Activated T-helper 2 cell treated with anti-CD3 and anti-CD28 coated beads, Interferon-gamma antibody, Interleukin-2, Interleukin-4, amounts not matched to agents 10 μg/mL and 5 μg/mL and 100 μg/mL, durations not matched to agents 14 hours and 24 hours and 36 hours (primary cell): ENCODE data around the gene TMC2. TPM values are rescaled to one million over a fixed set of nuclear protein-coding genes. Genes with fewer than 3 reads are reported as not detected.
A peak's percentile ranks its signal among the peaks of the same experiment; 100 is the strongest.

Experiments used
- DNase-seq: peaks from one replicate; pipeline ENCODE4 v3.0.0; 2021; ENCODE audit warnings: low spot score
- H3K27ac Mint-ChIP-seq: one replicate; pipeline ENCODE4 v1.8.0; 2021; ENCODE audit warnings: mixed read lengths
- H3K27me3 Mint-ChIP-seq: one replicate; pipeline ENCODE4 v1.8.0; 2021; ENCODE audit warnings: low read depth, mixed read lengths
- H3K36me3 Mint-ChIP-seq: one replicate; pipeline ENCODE4 v1.8.0; 2021; ENCODE audit warnings: low read depth, mixed read lengths
- H3K4me1 Mint-ChIP-seq: one replicate; pipeline ENCODE4 v1.8.0; 2021; ENCODE audit warnings: low read depth, mixed read lengths
- H3K4me3 Mint-ChIP-seq: one replicate; pipeline ENCODE4 v1.8.0; 2021; ENCODE audit warnings: low read depth, mild to moderate bottlenecking, moderate library complexity, mixed read lengths
- H3K9me3 Mint-ChIP-seq: one replicate; pipeline ENCODE4 v1.8.0; 2021; ENCODE audit warnings: mixed read lengths
- intact Hi-C: fragments of 100-400 bp; cut with micrococcal nuclease; formaldehyde crosslinking; loops from one replicate; pipeline ENCODE4 v1.15.1; 2023
- total RNA-seq: library from RNA; stranded (reverse); gene quantifications from 2 replicates; pipeline ENCODE4 v1.2.3, GENCODE V29; 2022

TMC2 gene
- total RNA-seq, 1 donor from 2014 or later, result not detected

DNA sequence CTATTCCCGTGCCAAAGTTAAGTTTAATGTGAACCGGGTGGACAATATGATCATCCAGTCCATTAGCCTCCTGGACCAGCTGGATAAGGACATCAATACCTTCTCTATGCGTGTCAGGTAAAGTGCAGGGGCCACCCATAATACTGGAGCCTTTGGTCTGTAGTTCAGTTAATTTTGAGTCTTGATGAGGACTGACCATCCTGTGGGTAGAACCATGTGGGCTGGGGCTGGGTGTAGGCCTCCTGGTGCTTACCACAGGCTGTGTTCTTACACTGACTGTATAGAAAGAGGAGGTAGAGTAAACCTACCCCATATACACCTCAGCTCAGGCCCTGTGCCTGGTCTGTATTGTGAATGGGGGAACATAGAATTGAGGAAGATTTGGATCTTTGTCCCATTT lies 118.5 kb downstream of the TMC2 start:
- H3K27ac Mint-ChIP-seq, result peak overlapping the region; percentile 65
- peak overlapping the region; percentile 83 for H3K4me3 Mint-ChIP-seq
- DNase-seq, result no peak
- no peaks in the 10 kb centered on the region for H3K9me3 Mint-ChIP-seq
- peaks cover 27% of the 10 kb centered on the region for H3K4me1 Mint-ChIP-seq
- H3K36me3 Mint-ChIP-seq, result peaks cover 77% of the 10 kb centered on the region
- no peaks in the 10 kb centered on the region for H3K27me3 Mint-ChIP-seq
- intact Hi-C loops, result loop anchor here (5.0 kb wide), 2 partner anchors 133 to 183 kb away; partner anchors contain the start of gene SNRPB

GRCh38 chr20:2655331-2656116 lies 119.2 kb downstream of the TMC2 start:
- Mint-ChIP-seq H3K4me1 (peaks cover 22% of the 10 kb centered on the region), H3K27ac (peak overlapping the region; percentile 65), H3K4me3 (peak overlapping the region; percentile 83), H3K9me3 (no peaks in the 10 kb centered on the region), H3K36me3 (peaks cover 80% of the 10 kb centered on the region), H3K27me3 (no peaks in the 10 kb centered on the region)
- intact Hi-C loops, result no loop called here
- no peak for DNase-seq

DNA sequence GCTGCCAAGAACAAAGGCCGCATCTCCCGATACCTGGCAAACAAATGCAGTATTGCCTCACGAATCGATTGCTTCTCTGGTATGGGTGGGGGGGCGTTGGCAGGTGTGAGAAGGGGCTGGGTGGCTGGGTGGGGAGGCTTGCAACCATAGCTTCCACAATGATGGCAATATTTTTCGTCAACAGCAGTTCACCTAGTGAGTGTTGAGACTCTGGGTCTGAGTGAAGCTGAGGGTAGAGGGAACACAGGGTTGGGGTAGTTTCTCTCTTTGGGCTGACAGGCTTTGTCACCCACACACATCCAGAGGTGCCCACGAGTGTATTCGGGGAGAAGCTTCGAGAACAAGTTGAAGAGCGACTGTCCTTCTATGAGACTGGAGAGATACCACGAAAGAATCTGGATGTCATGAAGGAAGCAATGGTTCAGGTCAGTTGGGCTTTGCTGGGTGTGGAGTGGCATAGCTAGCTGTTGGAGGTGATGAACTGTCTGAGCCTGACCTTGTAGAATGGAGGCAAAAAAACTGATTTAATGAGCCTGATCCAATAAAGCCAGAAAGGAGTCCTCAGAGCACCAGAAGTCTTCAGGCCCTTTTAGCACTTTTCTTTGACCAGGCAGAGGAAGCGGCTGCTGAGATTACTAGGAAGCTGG lies 120.2 kb downstream of the TMC2 start:
- H3K27ac Mint-ChIP-seq, result peak overlapping the region; percentile 26
- no peak for DNase-seq
- H3K4me3 Mint-ChIP-seq, result no peak overlapping the region
- peaks cover 88% of the 10 kb centered on the region for H3K36me3 Mint-ChIP-seq
- no peaks in the 10 kb centered on the region for H3K9me3 Mint-ChIP-seq
- peaks cover 23% of the 10 kb centered on the region for H3K4me1 Mint-ChIP-seq
- H3K27me3 Mint-ChIP-seq, result no peaks in the 10 kb centered on the region
- intact Hi-C loops, result no loop called here

GRCh38 chr20:2657241-2657640 lies 120.9 kb downstream of the TMC2 start:
- Mint-ChIP-seq H3K4me3 (no peak overlapping the region), H3K4me1 (peaks cover 28% of the 10 kb centered on the region), H3K9me3 (no peaks in the 10 kb centered on the region), H3K27ac (peak overlapping the region; percentile 31), H3K27me3 (no peaks in the 10 kb centered on the region), H3K36me3 (peaks cover 95% of the 10 kb centered on the region)
- intact Hi-C loops, result no loop called here
- no peak for DNase-seq

DNA sequence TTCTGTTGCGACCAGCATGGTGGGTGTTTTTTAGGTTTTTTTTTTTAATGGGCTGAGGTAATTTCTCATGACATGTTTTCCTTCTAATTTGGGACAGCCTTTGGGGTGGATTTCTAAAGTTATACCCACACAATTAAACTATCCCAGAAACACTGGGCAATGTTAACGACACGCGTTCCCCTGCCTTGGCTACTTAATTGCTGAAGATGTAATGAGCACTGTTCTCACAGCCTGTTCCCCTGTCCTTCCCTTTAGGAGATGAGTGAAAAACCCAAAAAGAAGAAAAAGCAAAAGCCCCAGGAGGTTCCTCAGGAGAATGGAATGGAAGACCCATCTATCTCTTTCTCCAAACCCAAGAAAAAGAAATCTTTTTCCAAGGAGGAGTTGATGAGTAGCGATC lies 121.3 kb downstream of the TMC2 start:
- Mint-ChIP-seq H3K4me3 (no peak overlapping the region), H3K4me1 (peaks cover 28% of the 10 kb centered on the region), H3K27ac (no peak overlapping the region), H3K27me3 (no peaks in the 10 kb centered on the region), H3K9me3 (no peaks in the 10 kb centered on the region), H3K36me3 (peaks cover 95% of the 10 kb centered on the region)
- intact Hi-C loops, result no loop called here
- no peak for DNase-seq

DNA sequence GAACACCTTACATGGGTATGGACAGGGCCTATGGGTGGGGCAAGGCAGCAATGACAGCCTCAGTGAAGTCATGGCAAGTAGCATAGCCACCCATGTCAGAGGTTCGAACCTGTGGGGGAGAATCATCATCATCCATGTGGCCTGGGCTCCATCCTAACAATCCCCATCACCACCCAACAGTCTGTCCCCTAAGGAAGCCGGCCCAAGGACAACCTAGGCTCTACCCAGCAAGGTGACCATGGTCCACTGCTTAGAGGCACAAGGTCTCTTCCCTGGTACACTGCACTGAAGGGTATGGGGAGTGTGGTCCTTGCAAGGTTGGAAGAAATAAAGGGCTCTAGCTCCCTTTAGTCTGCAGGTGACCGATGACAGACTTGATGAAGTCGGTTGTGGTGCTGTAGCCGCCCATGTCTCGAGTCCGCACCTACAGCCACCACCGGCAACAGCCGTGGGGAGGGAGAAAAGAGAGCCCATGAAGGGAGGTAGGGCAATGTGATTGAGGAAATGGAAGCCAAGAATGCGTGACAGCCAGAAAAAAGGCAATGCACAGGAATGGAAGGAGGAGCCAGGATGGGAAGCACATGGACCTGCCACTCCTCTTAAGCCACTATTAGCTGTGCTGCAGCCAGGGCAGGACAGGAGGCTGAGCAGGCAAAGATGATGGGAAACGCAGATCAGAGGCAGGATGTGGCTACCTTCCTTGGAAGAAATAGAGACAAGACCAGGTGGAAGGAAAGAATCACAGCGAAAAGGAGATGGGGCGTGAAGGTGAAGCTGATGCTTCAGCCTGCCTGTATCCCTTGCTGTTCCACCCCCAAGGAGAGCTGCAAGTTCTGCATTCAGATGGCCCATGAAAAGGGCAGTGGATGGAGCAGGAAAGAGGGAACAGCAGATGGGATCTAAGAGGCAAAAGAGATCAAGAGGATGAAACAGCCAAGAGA lies 122.3 kb downstream of the TMC2 start:
- Mint-ChIP-seq H3K36me3 (peaks cover 90% of the 10 kb centered on the region), H3K9me3 (no peaks in the 10 kb centered on the region), H3K27ac (no peak overlapping the region), H3K27me3 (no peaks in the 10 kb centered on the region), H3K4me3 (no peak overlapping the region), H3K4me1 (peaks cover 32% of the 10 kb centered on the region)
- no peak for DNase-seq
- intact Hi-C loops, result no loop called here

GRCh38 chr20:2659547-2659946 lies 123.2 kb downstream of the TMC2 start:
- H3K36me3 Mint-ChIP-seq, result peaks cover 86% of the 10 kb centered on the region
- H3K4me1 Mint-ChIP-seq, result peaks cover 29% of the 10 kb centered on the region
- intact Hi-C loops, result no loop called here
- no peak for DNase-seq
- H3K27me3 Mint-ChIP-seq, result no peaks in the 10 kb centered on the region
- H3K9me3 Mint-ChIP-seq, result no peaks in the 10 kb centered on the region
- no peak overlapping the region for H3K27ac Mint-ChIP-seq
- H3K4me3 Mint-ChIP-seq, result no peak overlapping the region

DNA sequence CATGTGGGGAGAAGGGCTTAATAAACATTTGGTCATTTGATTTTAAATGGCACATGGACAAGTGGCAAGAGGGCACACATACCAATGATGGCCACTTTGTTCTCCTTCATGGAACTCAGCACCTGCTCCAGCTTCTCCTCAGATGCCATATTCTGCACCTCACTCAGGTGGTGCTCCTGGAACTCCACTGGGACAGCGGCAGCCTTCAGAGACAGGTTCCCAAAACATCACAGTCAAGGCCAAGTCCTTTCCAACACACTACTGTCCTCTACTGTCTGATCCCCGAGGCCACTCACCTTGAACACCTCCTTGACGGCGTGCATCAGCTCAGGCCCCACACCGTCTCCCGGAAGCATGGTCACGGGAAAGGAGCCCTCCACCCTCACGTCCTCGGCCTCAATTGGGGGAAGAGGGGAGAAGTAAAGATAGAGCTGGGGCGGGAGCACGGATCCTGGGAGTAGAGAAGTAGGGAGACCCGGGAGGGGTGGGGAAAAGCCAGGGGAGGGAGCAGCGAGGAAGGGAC lies 127.1 kb downstream of the TMC2 start:
- intact Hi-C loops, result no loop called here
- DNase-seq, result no peak
- Mint-ChIP-seq H3K4me1 (peaks cover 15% of the 10 kb centered on the region), H3K27me3 (peaks cover 1% of the 10 kb centered on the region), H3K4me3 (peak overlapping the region; percentile 92), H3K27ac (peak overlapping the region; percentile 82), H3K9me3 (no peaks in the 10 kb centered on the region), H3K36me3 (peaks cover 47% of the 10 kb centered on the region)

DNA sequence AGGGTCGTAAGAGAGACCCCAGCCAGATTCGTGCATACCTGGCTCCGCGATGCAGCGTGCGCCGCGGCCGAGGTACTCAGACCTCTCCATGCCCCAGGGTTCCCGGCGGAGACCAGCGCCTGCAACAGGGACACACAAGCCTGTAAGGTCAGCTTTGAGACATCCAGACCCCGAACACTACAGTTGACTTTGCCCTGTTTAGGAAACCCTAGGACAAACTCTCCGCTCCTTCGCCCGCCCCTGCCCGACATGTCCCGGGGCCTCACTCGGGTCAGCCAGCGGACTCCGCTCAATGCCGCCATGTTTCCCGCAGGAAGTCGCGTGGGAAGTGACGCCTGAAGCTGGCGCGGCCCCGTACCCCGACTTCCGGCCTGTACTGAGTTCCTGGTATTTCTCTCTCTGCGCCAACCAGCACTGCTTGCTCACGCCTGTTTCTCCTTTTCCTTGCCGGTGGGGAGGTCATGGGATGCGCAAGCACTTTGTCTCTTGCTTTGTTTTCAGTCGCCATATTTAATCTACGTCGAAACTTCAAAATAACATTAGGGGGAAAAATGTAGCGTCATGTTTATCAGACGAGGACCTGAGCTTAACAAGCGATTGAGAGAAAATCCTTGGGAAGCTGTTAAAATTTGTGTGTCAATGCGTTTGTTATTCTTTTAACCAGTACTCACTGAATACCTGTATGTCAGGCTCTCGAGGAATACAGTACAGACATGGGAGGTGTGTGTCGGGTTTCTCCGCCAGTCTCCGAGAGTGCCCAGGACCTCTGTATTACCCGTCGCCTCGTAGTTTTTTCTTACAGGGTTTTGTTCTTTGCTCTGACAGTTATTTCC lies 127.7 kb downstream of the TMC2 start, which contains the start of gene IDH3B:
Gene IDH3B, minus strand, starts transcription at position 330 of the 833 bp plus-strand sequence. Its CDS starts 28 bp downstream, at position 302.
- DNase-seq, result peak; percentile 90
- Mint-ChIP-seq H3K27me3 (peaks cover 4% of the 10 kb centered on the region), H3K9me3 (no peaks in the 10 kb centered on the region), H3K4me3 (peak within 1 kb of the TSS; percentile 92), H3K4me1 (peaks cover 15% of the 10 kb centered on the region), H3K27ac (peak within 1 kb of the TSS; percentile 95), H3K36me3 (peaks cover 41% of the 10 kb centered on the region)
- intact Hi-C loops, result loop anchor here (1.0 kb wide), 1 partner anchor 12 kb away; the partner anchor contains the start of gene NOP56

- peaks cover 6% of the 10 kb centered on the region for H3K27me3 Mint-ChIP-seq
- H3K4me3 Mint-ChIP-seq, result no peak overlapping the region
- DNase-seq, result no peak
- no peaks in the 10 kb centered on the region for H3K36me3 Mint-ChIP-seq
- H3K4me1 Mint-ChIP-seq, result no peaks in the 10 kb centered on the region
- intact Hi-C loops, result no loop called here
- no peak overlapping the region for H3K27ac Mint-ChIP-seq
- H3K9me3 Mint-ChIP-seq, result no peaks in the 10 kb centered on the region
Measured at GRCh38 chr20:2671977-2672376, 135.6 kb downstream of the TMC2 start.

- Mint-ChIP-seq H3K27ac (no peak overlapping the region), H3K4me1 (peaks cover 3% of the 10 kb centered on the region), H3K4me3 (no peak overlapping the region), H3K9me3 (no peaks in the 10 kb centered on the region), H3K27me3 (peaks cover 6% of the 10 kb centered on the region), H3K36me3 (no peaks in the 10 kb centered on the region)
- intact Hi-C loops, result no loop called here
- DNase-seq, result no peak
Measured at GRCh38 chr20:2672446-2672845, 136.1 kb downstream of the TMC2 start.

DNA sequence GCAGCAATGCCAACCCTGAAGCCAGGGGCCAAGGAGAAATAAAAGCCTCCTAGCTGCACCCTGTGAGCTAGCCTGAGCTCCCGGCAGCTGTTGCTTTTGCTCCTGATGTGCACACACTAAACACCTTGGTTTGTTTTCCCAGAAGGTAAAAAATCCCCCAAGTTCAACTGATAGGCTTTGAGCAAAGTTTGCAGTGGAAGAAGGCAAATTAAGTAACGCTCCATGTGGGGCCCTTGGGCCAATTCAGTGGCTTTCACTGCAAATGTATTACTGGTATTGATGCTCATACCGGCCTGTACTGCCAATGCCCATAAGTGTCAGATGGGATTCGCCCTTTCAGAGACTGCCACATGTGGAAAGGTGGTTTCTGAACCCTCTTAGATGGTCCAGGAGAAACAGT lies 137.1 kb downstream of the TMC2 start:
- no peak for DNase-seq
- Mint-ChIP-seq H3K27me3 (peaks cover 4% of the 10 kb centered on the region), H3K4me3 (no peak overlapping the region), H3K36me3 (no peaks in the 10 kb centered on the region), H3K9me3 (no peaks in the 10 kb centered on the region), H3K4me1 (peaks cover 3% of the 10 kb centered on the region), H3K27ac (no peak overlapping the region)
- intact Hi-C loops, result no loop called here
